M059J (cell line): ENCODE data around the gene VIPR1. TPM values are rescaled to one million over a fixed set of nuclear protein-coding genes. Genes with fewer than 3 reads are reported as not detected.

Experiments
- DNase-seq: peaks from one replicate; pipeline ENCODE4 v3.0.0-alpha.2; 2012; ENCODE audit warnings: low read depth
- total RNA-seq: library from RNA; depleted of rRNA; stranded (reverse); fragments of >200 nt; shearing (Covaris generic); gene quantifications from 2 replicates; pipeline ENCODE4 v1.2.3, GENCODE V29; 2014; rRNA removed

VIPR1 gene, protein sequence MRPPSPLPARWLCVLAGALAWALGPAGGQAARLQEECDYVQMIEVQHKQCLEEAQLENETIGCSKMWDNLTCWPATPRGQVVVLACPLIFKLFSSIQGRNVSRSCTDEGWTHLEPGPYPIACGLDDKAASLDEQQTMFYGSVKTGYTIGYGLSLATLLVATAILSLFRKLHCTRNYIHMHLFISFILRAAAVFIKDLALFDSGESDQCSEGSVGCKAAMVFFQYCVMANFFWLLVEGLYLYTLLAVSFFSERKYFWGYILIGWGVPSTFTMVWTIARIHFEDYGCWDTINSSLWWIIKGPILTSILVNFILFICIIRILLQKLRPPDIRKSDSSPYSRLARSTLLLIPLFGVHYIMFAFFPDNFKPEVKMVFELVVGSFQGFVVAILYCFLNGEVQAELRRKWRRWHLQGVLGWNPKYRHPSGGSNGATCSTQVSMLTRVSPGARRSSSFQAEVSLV
- total RNA-seq = 0.12 and 0.15 TPM in 2 replicates

DNA sequence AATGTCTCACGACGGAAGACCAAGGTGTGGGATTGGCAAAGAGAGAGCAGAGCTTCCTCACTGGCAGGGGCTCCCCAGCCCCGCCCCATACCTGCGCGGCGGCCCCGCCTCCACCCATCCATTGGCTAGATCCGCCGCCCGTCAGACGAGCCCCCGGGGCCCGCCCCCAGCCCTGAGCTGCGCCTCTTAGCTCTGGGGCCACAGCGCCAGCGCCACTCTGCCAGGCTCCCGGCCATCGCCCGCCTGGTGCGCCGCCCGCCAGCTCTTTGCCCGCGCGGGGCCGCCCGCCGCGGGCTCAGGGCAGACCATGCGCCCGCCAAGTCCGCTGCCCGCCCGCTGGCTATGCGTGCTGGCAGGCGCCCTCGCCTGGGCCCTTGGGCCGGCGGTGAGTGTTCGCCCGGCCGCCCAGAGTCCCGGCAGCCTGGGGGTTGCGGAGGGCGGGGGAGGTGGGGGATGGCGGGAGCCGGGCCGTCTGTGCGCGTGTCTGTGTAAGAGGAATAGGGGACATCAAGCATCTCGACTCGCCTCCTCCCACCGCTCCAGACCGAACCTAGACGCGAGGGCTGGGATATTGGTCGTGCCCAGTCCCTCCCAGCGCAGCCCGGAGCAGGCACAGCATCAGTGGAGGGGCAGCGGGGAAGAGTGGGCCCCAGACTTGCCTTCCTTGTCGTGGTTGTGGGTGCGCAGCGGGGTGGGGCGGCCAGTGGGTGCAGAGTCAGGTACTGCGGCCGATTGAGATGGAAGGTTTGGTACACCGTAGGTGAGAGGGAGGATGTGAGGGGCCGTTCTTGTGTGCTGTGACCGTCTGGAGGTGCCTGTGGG lies at the start of gene VIPR1:
Gene VIPR1, plus strand, starts transcription at position 215 of the 822 bp plus-strand sequence. Its CDS starts 93 bp downstream, at position 308.
- DNase-seq = peak; percentile 43

DNA sequence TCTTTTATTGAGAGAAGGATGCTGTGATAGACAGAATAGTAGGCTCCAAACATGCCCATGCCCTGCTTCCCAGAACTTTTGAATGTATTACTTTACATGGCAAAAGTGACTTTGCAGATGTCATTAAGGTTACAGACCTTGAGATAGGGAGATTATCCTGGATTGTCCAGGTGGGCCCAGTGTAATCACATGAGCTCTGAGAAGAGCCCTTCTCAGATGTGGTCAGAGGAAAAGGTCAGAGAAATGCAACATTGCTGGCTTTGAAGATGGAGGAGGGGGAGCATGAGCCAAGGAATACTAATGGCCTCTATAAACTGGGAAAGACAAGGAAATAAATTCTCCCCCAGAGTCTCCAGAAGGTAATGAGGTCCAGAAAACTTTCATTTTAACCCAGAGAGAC lies 46.2 kb upstream of the VIPR1 start:
- DNase-seq = no peak

DNA sequence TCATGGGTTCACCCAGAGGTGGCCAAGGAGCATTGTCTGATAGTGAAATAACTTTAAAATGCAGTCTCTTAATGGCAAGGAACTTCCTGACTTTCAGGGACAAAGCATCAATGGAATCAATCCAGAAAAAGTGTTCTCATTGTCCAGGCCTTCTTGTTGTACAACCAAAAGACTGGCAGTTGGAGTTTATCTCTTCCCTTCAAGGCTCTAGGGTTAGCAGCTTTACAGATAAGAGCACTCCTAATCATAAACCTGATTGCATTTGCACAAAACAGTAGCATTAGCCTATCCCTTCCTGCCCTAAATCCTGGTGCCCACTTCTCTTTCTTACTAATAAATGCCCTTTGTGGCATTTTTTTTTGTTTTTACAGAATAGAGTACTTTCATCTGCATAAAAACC lies 43.3 kb upstream of the VIPR1 start:
- DNase-seq = no peak

DNA sequence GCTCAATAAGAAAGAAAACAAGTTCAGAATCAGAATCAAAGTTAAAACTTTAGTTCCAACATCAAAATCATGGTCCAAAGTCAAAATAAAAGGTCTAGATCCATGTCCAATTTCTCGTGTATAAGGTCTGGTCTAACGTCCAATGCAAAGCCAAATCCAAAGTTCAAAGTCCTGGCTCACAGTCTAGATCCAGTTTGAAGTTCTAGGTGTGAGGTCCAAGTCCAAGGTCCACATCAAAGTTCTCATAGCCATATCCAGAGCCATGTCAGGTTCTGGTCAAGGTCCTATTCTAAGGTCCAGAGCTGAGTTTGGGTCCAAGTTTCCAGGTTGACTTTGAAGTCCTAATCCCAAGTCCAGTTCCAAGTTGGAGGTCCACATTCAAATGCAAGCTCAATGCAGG lies 40.7 kb upstream of the VIPR1 start:
- DNase-seq = no peak

DNA sequence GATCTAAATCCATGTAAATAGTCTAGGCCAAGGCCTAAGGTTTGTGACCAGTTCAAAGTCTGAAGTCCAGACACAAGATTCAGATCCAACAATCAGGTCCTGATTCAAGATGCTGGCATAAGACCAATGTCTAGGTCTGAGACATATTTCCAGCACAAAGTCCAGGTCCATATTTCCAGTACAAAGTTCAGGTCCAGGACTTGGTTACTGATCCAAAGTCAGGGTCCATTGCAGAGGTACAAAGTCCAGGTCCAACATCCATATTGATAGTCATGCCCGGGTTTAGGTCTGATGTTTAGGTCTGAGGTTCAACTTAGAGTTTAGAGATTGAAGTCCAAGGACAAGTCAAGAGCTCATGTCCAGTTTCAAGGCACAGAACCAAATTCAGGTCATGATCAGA lies 39.4 kb upstream of the VIPR1 start:
- no peak for DNase-seq

DNA sequence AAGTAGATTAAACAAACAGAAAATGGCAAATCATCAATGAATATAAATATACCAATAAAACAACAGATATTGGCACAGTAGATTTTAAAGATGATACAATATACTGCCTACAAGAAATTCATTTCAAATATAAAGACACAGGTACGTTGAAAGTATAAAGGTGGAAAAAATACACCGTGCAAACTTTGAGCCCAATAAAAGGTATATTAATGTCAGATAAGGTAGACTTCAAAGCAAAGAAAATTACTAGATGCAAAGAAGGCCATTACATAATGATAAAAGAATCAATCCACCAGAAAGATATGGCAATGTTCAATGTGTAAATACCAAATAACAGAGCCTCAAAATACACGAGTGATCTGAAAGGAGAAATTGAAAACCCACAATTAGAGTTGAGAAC lies 34.3 kb upstream of the VIPR1 start:
- DNase-seq = no peak

DNA sequence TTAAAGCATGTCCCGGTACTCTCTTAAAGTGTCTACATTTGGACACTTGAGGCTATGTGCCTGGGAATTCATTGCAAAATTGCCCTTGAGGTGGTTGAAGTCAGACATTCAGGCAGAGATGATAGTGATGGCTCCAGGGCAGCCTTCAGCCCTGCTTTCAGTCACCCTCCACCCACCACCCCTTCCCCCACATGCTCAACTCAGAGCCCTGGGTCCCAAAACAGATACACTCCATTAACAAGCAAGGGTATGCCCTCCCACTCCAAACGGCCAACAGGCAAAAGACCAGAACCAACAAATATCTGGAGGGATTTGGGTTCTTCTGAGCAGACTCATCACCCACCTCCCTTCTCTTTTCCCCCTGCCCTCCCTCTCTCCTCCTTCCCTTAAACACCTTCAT lies 29.9 kb upstream of the VIPR1 start:
- DNase-seq = no peak

DNA sequence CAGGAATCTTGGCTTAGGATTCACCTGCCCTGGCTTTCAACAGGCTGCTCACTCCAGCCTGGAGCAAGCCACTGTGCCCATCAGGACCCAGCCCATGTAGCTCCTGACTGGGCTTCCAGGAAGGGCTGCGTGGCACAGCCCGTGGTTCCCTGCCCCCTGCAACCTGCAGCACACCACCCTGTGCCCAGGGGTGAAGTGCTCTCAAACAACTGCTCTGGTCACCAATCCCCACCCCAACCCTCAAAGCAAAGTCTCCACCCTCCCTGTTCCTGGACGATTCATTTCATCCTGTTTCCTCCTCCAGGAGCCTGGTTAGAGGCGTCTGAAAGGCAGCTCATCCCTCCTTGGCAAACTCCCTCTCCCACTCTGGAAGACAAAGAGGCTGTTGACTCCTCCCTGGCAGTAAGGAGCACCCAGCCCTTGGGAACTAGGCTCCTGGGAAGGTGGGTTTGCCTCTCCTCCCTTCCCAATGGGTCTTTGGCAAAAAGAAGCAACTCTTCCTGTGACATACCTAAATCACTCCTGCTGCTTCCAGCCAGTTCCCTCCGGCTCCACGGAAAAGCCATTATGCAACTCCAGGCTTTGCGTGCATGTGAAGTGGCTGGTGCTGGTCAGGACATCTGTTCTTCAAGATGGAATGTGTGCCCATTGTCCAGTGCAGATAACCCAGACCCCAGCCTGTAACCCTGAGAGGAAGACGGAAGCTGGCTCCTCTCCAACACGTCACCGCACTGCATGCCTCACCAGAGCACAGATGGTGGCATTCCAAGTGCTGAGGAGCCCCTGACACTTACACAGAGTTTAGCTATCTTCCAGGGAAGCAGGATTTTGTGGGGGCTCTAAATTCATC lies 29.1 kb upstream of the VIPR1 start:
- DNase-seq = peak; percentile 44

DNA sequence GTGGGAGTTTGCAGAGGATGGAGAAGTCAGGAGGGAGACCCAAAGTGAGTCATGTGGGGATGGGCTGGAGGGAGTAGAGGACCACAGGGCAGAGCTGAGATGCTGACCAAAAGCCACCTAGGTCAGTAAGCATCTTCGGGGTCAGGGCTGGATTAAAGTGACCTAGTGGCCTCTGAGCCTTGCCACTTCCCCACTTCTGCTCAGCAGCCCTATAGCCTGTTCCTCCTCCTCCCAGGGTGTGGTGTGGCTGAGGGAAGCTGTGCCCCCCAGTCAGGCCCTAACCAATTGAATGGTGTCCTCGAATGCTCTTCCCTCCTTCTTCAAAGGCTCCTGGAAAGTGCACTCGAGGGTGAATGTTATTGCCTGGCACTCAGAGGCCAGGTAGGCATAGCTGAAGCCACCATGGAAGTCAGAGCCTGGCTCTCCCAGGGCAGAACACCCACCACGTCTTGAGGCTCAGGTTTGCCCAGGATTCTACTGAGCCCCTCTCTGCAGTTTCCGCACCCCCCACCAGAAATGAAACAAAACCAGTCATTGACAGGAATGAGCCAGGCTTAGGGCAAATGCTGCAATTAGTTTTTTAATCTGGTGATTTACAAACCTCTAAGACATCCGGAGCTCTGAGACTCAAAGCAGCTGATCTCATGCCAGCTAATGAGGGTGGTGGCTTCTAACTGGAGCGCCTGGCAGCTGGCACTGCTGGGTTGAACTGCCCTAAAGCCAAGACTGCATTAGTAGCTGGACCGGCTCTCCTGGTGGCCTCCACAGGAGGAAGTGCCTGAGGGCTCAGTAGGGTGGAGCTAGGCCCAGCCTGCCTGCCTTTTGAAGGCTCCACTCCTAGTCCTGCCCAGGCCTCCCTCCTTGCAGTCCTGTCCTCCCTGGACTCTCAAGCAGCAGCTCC lies 26.0 kb upstream of the VIPR1 start:
- peak; percentile 80 for DNase-seq

DNA sequence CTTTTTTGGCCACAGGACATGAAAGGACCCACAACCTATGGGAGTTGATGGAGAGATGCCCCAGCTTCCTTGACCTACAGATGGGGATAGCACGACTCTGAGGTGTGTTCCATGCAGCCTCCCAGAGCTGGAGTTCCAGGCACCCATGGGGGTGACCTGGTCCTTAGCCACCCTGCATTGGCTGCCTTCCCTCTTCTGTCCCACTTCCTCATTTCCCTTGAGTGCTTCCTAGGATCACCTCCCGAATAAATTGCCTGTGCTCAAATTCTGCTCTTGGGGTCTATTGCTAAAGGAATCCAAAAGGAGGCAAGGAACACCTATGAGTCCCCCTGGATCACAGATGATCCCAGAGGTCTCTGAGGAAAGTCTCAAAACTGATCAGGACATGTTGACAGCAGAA lies 24.7 kb upstream of the VIPR1 start:
- no peak for DNase-seq

DNA sequence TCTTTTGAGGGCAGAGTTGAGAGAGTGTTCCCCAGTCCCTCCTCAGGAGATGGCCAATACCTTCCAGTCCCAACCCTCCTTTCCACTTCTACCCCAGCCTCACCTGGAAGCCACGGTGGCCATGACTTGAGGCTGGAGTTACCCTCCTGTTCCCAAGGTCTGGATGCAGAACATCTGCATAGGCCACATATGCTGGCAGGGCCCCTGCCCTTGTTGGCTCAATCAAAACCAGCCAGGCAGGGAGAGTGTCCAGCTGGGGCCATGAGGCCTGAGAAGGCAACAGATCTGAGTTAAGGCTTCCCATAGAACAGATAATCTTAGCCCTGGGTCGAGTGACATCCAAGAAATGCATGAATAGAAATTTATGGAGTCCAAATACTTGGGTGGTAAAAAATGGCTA lies 23.6 kb upstream of the VIPR1 start:
- no peak for DNase-seq

DNA sequence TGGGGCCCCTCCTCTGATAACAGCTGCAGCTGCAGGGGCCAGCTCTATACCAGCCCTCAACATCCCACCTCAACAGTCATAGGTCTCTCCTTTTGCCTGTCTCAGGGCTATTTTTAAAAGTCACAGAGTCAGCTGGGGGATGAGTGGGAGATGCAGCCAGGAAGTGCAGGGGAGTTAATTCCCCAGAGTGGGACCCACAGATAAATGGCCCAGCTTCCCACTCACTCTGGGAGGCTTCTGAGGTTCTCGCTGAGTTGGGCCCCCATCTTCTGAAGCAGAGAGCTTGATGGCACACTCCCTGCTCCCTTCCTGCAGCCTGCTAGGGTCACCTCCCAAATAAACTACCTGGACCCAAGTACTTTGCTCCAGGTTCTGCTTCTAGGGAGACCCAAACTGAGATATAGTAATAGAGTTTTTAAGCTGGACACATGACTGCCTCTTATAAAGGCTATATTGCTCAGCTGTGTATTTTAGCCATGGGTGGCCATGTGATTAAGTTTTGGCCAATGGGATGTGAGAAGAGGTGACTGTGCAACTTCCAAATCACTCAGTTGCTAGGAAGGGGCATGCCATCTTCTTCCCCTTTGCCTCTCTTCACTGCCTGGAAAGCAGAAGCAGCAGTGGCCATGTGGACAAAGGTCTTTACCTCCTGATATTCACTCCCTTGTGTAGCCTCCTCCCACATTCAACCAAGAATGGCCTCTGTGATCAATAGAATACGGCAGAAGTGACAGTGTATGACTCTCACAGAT lies 15.5 kb upstream of the VIPR1 start:
- DNase-seq = no peak

DNA sequence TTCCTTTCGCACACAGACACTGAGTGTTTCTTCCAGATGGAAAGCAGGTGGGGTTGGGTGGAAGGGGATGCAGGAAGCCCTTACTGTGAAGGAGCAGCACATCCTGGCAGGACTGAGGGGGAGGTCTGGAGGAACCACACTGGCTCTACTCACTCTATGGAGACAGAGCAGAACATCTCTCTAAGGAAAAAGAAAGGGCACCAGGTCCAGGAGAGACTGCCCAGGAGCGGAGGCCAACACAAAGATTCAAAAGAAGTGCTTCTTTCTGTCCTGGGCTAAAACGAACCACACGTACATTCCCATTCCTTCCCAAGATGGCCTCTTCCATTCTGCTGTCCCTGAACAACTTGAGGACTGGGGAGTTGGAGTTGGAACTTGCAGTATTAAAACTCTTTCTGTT lies 13.8 kb upstream of the VIPR1 start:
- DNase-seq = no peak

DNA sequence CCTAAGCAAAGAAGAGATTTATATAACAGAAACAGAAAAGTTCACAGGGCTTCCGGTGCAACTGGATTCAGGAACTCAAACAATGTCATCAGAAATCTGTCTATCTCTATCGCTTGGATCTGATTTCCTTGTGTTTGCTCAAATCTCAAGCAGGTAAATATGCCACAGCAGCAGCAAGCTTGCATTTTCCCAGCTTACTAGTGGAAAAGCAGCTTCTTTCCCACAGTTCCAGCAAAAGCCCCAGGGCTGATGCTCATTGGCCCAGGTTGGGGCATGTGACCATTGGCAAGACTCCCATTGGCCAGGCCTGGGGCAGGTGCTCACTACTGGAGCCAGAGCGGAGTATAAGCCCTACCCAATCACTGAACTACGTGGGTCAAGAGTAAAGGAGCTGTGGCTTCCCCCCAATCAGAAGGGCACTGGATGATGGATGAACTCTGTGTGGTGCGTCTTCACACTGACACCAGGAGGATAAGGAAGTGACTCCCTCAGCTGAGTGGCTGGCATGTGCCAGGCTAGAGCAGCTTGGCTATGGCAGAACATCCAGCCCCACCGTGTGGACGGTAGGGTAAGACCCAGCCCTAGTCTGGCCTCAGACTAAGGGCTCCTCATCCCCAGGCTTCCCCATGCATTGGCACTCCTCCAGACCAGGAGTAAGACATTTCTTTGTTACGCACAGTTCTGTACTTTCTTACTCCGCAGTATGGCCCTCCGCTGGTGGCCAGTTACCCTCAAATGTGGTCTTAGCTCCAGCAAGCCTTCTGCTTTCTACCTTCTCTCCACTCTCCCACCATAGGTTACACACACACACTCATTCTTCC lies 13.1 kb upstream of the VIPR1 start:
- DNase-seq = no peak

DNA sequence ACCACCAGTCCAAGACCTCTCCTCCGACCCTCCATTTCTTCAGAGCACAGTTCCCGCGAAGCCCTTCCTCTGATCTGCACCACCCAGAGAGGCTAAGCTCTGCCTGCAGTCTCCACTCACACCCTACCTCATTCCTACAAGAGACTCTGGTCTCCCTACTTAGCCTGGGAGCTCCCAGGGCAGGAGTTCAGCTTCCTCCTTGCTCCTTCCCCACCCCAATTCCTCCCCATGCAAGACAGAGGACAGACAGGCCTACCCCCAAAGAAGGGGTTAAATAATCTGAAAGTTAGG lies 12.6 kb upstream of the VIPR1 start:
- DNase-seq = no peak

DNA sequence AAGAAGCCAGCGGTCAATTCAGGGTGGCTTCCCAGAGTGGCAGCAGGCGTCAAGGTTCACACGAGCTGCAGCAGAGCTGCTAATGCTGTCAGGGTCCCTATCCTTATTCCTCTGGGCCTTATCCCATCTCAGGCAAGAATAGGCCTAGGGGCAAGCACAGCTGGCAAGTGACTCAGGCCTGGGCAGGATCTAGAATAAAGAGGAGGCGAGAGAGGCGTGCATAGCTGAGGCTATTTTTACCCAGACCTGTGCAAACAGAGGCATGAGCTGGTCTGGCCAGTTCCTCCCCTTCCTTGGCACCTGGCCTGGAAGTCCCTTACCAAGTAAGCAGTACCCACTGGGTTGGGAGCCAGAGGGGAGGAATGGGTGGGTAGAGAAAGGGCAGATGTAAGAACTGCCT lies 12.2 kb upstream of the VIPR1 start:
- DNase-seq = peak; percentile 59

DNA sequence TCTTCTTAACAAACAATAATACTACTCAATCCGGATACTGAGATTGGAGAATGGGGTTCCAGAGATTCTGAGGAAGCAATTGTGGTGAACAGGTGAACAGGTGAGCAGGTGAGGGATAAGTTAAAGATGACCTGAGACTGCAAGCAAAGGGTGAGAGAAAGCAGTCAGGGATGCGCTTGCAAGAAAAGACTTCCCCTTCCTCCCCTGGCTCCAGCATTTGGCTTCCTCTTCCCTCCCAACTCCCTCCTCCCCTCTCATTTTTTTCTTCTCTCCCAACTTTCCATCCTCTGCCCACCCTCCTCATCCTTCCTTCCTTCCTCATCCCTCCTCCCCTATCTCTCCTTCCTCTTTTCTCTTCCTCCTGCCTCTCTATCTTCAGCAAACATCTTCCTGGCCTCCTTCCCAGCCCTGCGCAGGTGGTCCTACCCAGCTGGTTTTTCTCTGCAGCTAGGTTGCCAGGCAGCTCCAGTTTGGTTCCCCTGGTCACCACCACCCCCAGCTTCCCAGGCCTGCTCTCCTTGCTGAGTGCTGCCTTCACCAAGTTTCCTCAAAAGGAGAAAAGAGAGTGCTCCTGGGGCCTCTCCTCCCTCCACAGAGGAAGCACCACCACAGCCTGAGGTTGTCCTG lies 10.4 kb upstream of the VIPR1 start:
- DNase-seq = no peak

DNA sequence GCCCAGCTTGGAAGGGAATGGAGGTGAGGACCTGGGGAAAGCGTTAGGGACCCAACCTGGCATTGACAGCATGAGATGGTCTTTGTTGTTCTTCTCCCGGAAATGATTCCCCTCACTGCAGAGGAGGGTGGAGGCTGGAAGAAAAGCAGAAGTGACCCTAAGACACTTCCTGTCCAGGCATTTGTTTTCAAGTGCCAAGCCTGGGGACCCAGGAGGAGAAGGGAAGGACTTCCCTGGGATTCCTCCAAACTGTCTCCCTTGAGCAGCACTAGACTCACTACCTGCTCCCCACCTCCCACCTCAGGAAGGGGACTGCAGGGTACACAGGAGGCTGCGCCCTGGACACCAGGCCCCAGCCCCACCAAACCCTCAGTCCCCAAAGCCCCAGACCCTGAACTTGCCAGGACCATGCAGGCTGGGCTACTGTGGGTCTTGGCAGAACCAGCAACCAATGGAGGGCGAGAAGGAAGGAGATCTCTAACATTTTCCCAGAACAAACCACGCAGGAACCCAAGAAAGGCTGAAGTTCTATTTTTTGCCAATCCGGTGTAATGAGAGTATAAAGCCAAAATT lies 9.8 kb upstream of the VIPR1 start:
- DNase-seq = no peak
